Omental fat pad (tissue), 4 donors: ENCODE results near the gene ABCA13. TPM values are rescaled to one million over a fixed set of nuclear protein-coding genes. Genes with fewer than 3 reads are reported as not detected.

Source experiments
- ATAC-seq: fragments of 150-250 bp; one replicate; pipeline ENCODE4 v1.9.1; 2016; ENCODE audit warnings: mild to moderate bottlenecking, moderate library complexity; ENCODE audit not compliant: low FRiP score
- DNase-seq: peaks from one replicate; pipeline ENCODE4 v3.0.0-alpha.2; 2019; ENCODE audit warnings: low spot score
- CTCF ChIP-seq, 3 donors: fragments of 450-650 bp; IDR thresholded peaks; one replicate each; pipeline ENCODE4 v1.5.1; 2016 to 2017; ENCODE audit warnings: antibody characterized with exemption in 3 of 3, mild to moderate bottlenecking in 3 of 3, moderate library complexity in 2 of 3
- total RNA-seq, 4 donors: library from RNA; depleted of rRNA; stranded (reverse); fragments of >200 nt; gene quantifications; one replicate each; pipeline ENCODE4 v1.1.0, GENCODE V29; 2016

ABCA13 gene
- total RNA-seq, 4 donors from 2014 or later, result 0.13 to 0.37 (median 0.16) TPM; not detected in 1

DNA sequence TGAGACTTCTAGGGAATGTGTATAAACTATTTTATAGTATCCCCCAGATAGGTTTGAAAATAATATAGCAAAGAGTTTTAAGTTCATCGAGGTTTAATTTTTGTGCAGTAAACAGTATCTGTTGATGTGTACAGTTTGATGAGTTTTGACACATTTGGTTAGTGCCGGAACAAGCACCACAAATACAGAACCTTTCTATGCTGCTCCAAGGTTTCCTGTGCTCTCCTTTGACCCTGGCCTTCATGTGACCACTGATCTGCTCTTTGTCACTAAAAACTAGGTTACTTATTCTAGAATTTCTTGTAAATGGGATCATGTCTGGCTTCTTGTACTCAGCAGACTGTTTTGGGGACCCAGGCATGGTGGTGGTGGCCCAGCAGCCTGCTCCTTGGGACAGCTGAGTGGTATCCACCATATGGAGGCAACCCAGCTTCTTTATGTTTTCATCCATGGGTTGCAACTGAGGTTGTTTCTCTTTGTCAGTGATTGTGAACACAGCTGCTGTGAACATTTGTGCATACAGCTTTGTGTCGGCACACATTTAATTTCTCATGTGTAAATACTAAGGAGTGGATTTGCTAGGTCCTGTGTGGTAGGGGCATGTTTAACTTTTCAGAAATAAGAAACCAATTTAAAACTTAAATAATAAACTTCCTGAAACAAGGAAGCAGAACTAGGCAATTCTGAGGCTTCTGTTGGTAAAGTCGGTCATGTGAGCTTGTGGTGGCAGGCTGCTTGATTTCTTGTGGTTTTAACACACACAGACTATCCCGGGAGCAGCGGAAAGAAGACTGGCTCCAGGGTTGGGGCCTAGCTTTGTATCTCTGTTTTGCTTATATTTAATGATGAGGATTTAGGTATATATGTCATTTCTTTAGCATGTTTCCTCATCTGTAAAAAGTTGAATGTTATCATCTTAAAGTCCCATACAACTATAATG is 219.4 kb downstream of the ABCA13 start:
- DNase-seq, result no peak

GRCh38 chr7:48398191-48398590 is 226.9 kb downstream of the ABCA13 start:
- no peak for TF ChIP-seq CTCF (IDR thresholded peaks at IDR 0.05)
- ATAC-seq, result no peak
- no peak for DNase-seq

More for the DNA sequence above, 219.4 kb downstream of the ABCA13 start:
- no peak for TF ChIP-seq CTCF (IDR thresholded peaks at IDR 0.05)
- no peak for ATAC-seq

DNA sequence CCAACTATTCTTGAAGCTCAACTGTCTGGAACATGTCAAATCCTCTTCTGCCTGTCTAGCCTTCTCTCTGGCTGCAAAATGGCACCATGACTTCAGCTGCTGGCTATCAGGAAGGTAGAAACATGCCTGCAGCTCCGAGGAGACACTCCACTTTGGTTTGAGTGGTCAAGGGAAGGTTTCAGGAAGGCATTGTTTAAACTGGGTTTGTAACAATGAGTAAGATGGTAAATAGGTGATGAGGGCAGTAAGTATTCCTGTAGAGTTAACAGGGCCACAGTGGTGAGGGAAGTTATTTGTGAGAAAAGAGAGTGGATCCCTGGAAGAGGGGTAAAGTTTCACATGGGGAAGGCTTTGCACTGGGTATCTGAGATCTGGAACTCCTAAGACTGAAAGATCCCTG is 231.5 kb downstream of the ABCA13 start:
- no peak for DNase-seq
- ATAC-seq, result no peak

GRCh38 chr7:48408731-48409130 is 237.5 kb downstream of the ABCA13 start:
- ATAC-seq, result no peak
- no peak for TF ChIP-seq CTCF (IDR thresholded peaks at IDR 0.05)
- DNase-seq, result no peak

More for the DNA sequence above, 231.5 kb downstream of the ABCA13 start:
- TF ChIP-seq CTCF (IDR thresholded peaks at IDR 0.05), result no peak

- no peak for ATAC-seq
- TF ChIP-seq CTCF (IDR thresholded peaks at IDR 0.05), result no peak
- DNase-seq, result no peak
Observed at GRCh38 chr7:48411619-48412018, 240.4 kb downstream of the ABCA13 start.

DNA sequence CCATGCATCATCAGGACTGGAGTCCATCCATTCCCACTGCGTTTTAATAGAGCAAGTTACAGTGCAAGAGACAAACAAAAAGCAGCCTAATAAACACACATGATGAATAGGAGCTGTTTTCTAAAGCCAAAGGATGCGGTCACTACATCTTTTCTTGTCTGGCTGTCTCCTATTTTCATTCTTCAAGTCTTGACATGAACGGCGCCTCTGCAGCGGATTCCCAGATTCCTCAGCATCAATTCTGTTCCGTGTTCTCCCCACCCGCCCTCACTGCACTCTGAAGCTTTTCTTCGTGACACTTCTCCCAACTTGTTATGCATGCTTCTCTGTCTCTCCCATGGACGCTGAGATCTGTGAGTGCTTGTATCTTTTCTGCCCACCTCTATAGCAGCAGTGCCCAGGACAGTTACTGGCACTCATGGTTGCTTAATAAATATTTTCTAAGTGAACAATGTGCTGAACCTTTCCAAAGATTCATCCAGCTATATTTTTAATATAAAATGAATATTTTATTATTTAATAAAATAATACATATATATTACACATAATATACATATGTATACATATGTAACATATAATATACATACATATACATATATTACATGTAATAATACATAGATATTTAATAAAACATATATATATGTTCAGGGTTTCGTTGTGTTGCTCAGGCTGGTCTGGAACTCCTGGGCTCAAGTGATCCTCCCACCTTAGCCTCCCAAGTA is 242.9 kb downstream of the ABCA13 start:
- DNase-seq, result no peak
- no peak for ATAC-seq
- no peak for TF ChIP-seq CTCF (IDR thresholded peaks at IDR 0.05)
